Neural cell (in vitro differentiated cells): ENCODE measurements around the gene C1QTNF9. TPM values are rescaled to one million over a fixed set of nuclear protein-coding genes. Genes with fewer than 3 reads are reported as not detected.

ENCODE experiments used
- H2AFZ ChIP-seq: fragments of 200-600, 300-800 bp; sonication (generic), shearing (Covaris generic); 2 replicates; pipeline ENCODE4 v1.6.0; 2014; ENCODE audit warnings: low read depth, mild to moderate bottlenecking, antibody characterized with exemption, low read length, moderate library complexity
- H3F3A ChIP-seq: fragments of 200-600 bp; shearing (Covaris generic); 2 replicates; pipeline ENCODE4 v1.6.1; 2016; ENCODE audit warnings: mild to moderate bottlenecking, moderate library complexity, mixed read lengths, antibody characterized with exemption, low read length; ENCODE audit not compliant: insufficient read depth, poor library complexity, severe bottlenecking
- H3K27ac ChIP-seq: fragments of 200-600, 300-800 bp; sonication (generic), shearing (Covaris generic); 2 replicates; pipeline ENCODE4 v1.5.1; 2014; ENCODE audit warnings: mild to moderate bottlenecking, low read length, moderate library complexity
- H3K27me3 ChIP-seq: fragments of 300-800, 200-600 bp; sonication (generic), shearing (Covaris generic); 2 replicates; pipeline ENCODE4 v1.6.0; 2014; ENCODE audit warnings: mild to moderate bottlenecking, low read depth, low read length, moderate library complexity; ENCODE audit not compliant: insufficient read depth
- H3K36me3 ChIP-seq: fragments of 300-800, 200-600 bp; sonication (generic), shearing (Covaris generic); 2 replicates; pipeline ENCODE4 v1.5.1; 2014; ENCODE audit warnings: mild to moderate bottlenecking, antibody characterized with exemption, low read length, moderate library complexity; ENCODE audit not compliant: insufficient read depth
- H3K4me2 ChIP-seq: fragments of 300-800, 200-600 bp; sonication (generic), shearing (Covaris generic); 2 replicates; pipeline ENCODE4 v1.6.0; 2014; ENCODE audit warnings: mild to moderate bottlenecking, low read length
- H3K4me3 ChIP-seq: fragments of 300-800, 200-600 bp; sonication (generic), shearing (Covaris generic); 2 replicates; pipeline ENCODE4 v1.5.1; 2014; ENCODE audit warnings: mild to moderate bottlenecking, low read length, moderate library complexity
- H3K79me2 ChIP-seq: fragments of 200-600 bp; shearing (Covaris generic); replicated peaks from 2 replicates; pipeline ENCODE4 v1.6.0; 2014; ENCODE audit warnings: mild to moderate bottlenecking, low read length, moderate library complexity; ENCODE audit not compliant: insufficient read depth
- H3K9ac ChIP-seq: fragments of 300-800, 200-600 bp; sonication (generic), shearing (Covaris generic); 2 replicates; pipeline ENCODE4 v1.6.1; 2016; ENCODE audit warnings: mild to moderate bottlenecking, low read length, mixed read lengths
- H3K9me2 ChIP-seq: fragments of 200-600 bp; shearing (Covaris generic); 2 replicates; pipeline ENCODE4 v1.6.1; 2016; ENCODE audit warnings: mild to moderate bottlenecking, low read length, mixed read lengths; ENCODE audit not compliant: insufficient read depth
- H3K9me3 ChIP-seq: fragments of 200-600, 300-800 bp; sonication (generic), shearing (Covaris generic); 2 replicates; pipeline ENCODE4 v1.6.1; 2016; ENCODE audit warnings: mild to moderate bottlenecking, mixed run types, low read length, moderate library complexity, mixed read lengths
- H4K20me1 ChIP-seq: fragments of 200-600 bp; shearing (Covaris generic); 2 replicates; pipeline ENCODE4 v1.6.1; 2016; ENCODE audit warnings: mild to moderate bottlenecking, mixed run types; ENCODE audit not compliant: insufficient read depth
- CTCF ChIP-seq: fragments of 450-650 bp; IDR thresholded peaks from 2 replicates; pipeline ENCODE4 v1.5.1; 2014; ENCODE audit warnings: antibody characterized with exemption, mild to moderate bottlenecking, moderate library complexity; ENCODE audit not compliant: poor library complexity, severe bottlenecking
- EP300 ChIP-seq: fragments of 450-650 bp; conservative IDR thresholded peaks from 2 replicates; pipeline ENCODE4 v1.6.1; 2014; ENCODE audit warnings: antibody characterized with exemption, mild to moderate bottlenecking, moderate library complexity; ENCODE audit not compliant: poor library complexity, severe bottlenecking
- EZH2 ChIP-seq: fragments of 200-600, 300-800 bp; shearing (Covaris generic), sonication (generic); IDR thresholded peaks from 2 replicates; pipeline ENCODE4 v1.6.1; 2014; ENCODE audit warnings: antibody characterized with exemption, low read length, borderline replicate concordance, mild to moderate bottlenecking; ENCODE audit not compliant: insufficient read depth, poor library complexity, severe bottlenecking
- MXI1 ChIP-seq: fragments of 450-650 bp; conservative IDR thresholded peaks from 2 replicates; pipeline ENCODE4 v1.6.1; 2014; ENCODE audit warnings: antibody characterized with exemption, mild to moderate bottlenecking; ENCODE audit not compliant: poor library complexity, severe bottlenecking
- POLR2AphosphoS5 ChIP-seq: IDR thresholded peaks from 2 replicates; pipeline ENCODE4 v1.6.1; 2012
- RAD21 ChIP-seq: fragments of 450-650 bp; conservative IDR thresholded peaks from 2 replicates; pipeline ENCODE4 v1.6.1; 2014; ENCODE audit warnings: antibody characterized with exemption, mild to moderate bottlenecking, moderate library complexity
- SMC3 ChIP-seq: fragments of 450-650 bp; conservative IDR thresholded peaks from 2 replicates; pipeline ENCODE4 v1.6.1; 2014; ENCODE audit warnings: antibody characterized with exemption, mild to moderate bottlenecking, moderate library complexity; ENCODE audit not compliant: poor library complexity
- TAF1 ChIP-seq: IDR thresholded peaks from 2 replicates; pipeline ENCODE4 v1.6.1; 2012; ENCODE audit warnings: low read depth
- polyA plus RNA-seq: library from polyadenylated mRNA; depleted of rRNA; stranded (reverse); fragments of >200 nt; gene quantifications from 2 replicates; pipeline ENCODE4 v1.2.3, GENCODE V29; 2014
- TF ChIP-seq, protein P1 (sequence below): IDR thresholded peaks from 2 replicates; pipeline ENCODE4 v1.6.1; 2012; ENCODE audit warnings: borderline replicate concordance

Gene C1QTNF9
- polyA plus RNA-seq, 1 donor from 2014 or later: not detected

- no peak overlapping the region for H2AFZ ChIP-seq
- no peak overlapping the region for H3K4me3 ChIP-seq
- no peak overlapping the region for H3K27ac ChIP-seq
- no peaks in the 10 kb centered on the region for H4K20me1 ChIP-seq
- TF ChIP-seq TAF1: no peak
- no peak for TF ChIP-seq SMC3
- TF ChIP-seq RAD21: no peak
- no peak for TF ChIP-seq POLR2AphosphoS5
- no peak for TF ChIP-seq EP300
- TF ChIP-seq CTCF: no peak
- no peak for TF ChIP-seq MXI1
- TF ChIP-seq, protein P1, sequence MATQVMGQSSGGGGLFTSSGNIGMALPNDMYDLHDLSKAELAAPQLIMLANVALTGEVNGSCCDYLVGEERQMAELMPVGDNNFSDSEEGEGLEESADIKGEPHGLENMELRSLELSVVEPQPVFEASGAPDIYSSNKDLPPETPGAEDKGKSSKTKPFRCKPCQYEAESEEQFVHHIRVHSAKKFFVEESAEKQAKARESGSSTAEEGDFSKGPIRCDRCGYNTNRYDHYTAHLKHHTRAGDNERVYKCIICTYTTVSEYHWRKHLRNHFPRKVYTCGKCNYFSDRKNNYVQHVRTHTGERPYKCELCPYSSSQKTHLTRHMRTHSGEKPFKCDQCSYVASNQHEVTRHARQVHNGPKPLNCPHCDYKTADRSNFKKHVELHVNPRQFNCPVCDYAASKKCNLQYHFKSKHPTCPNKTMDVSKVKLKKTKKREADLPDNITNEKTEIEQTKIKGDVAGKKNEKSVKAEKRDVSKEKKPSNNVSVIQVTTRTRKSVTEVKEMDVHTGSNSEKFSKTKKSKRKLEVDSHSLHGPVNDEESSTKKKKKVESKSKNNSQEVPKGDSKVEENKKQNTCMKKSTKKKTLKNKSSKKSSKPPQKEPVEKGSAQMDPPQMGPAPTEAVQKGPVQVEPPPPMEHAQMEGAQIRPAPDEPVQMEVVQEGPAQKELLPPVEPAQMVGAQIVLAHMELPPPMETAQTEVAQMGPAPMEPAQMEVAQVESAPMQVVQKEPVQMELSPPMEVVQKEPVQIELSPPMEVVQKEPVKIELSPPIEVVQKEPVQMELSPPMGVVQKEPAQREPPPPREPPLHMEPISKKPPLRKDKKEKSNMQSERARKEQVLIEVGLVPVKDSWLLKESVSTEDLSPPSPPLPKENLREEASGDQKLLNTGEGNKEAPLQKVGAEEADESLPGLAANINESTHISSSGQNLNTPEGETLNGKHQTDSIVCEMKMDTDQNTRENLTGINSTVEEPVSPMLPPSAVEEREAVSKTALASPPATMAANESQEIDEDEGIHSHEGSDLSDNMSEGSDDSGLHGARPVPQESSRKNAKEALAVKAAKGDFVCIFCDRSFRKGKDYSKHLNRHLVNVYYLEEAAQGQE: no peak
- no peak for TF ChIP-seq EZH2
- no peaks in the 10 kb centered on the region for H3K9me3 ChIP-seq
- no peak overlapping the region for H3K9ac ChIP-seq
- no peaks in the 10 kb centered on the region for H3K79me2 ChIP-seq
- no peaks in the 10 kb centered on the region for H3F3A ChIP-seq
- H3K27me3 ChIP-seq: no peaks in the 10 kb centered on the region
- H3K36me3 ChIP-seq: no peaks in the 10 kb centered on the region
- H3K4me2 ChIP-seq: no peak overlapping the region
- no peaks in the 10 kb centered on the region for H3K9me2 ChIP-seq
Observed at GRCh38 chr13:24351423-24351822, 42.0 kb downstream of the C1QTNF9 start.

GRCh38 chr13:24353736-24354135, 44.4 kb downstream of the C1QTNF9 start:
- Histone ChIP-seq H3K9me2 (no peaks in the 10 kb centered on the region), H3K9me3 (no peaks in the 10 kb centered on the region), H3F3A (no peaks in the 10 kb centered on the region), H3K27me3 (no peaks in the 10 kb centered on the region), H3K9ac (no peak overlapping the region), H3K36me3 (no peaks in the 10 kb centered on the region), H3K4me2 (no peak overlapping the region), H3K4me3 (no peak overlapping the region), H2AFZ (no peak overlapping the region), H3K27ac (no peak overlapping the region), H4K20me1 (no peaks in the 10 kb centered on the region), H3K79me2 (no peaks in the 10 kb centered on the region)
- TF ChIP-seq TAF1 (no peak), RAD21 (no peak), EP300 (no peak), CTCF (no peak), MXI1 (no peak), SMC3 (no peak), EZH2 (no peak), POLR2AphosphoS5 (no peak)
- TF ChIP-seq, protein P1: no peak
